NCI-H446 (cell line): ENCODE measurements around the gene NFIA.
A peak's percentile ranks its signal among the peaks of the same experiment; 100 is the strongest.

Experiments used
- DNase-seq, 2 experiments: peaks; one replicate each; lab custom pipeline; 2025; lab: John Stamatoyannopoulos, UW

Gene NFIA

DNA sequence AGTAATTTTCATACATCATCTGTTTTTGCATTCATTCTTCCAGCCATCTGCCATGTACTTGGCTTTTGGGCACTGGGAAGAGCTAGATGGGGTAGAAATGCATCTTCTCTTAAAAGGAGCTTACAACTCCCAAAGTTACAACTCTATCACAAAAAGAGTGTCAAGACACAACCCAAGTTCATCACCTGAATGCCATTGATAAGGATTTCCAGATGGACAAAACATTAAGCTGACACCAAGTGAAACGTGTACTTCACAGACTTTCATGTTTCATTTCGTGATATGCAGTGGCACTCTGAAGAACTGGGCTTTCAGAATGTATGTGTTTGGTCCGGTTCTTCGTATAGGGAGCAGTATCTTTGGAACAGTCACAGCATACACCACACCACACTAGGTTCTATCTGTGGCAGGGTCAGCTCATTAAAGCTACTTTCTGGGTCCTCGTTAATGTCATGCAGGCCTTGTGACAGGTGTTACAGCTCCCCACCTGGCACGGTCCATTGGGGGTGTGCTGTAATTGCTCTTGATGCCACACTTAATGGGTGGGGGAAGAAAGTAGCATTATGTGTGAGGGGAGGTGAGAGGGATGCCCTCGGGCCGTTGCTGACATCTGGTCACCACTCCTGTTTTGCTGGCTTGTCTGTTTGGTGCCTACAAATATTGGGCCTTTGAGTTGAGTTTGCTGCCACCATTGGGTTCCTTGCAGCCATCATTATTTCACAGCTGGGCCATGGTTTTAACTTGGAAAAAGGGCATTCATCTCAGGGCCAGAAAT, 164.9 kb downstream of the NFIA start:
- DNase-seq, result peak in 1 of 2 experiments; percentile 12

DNA sequence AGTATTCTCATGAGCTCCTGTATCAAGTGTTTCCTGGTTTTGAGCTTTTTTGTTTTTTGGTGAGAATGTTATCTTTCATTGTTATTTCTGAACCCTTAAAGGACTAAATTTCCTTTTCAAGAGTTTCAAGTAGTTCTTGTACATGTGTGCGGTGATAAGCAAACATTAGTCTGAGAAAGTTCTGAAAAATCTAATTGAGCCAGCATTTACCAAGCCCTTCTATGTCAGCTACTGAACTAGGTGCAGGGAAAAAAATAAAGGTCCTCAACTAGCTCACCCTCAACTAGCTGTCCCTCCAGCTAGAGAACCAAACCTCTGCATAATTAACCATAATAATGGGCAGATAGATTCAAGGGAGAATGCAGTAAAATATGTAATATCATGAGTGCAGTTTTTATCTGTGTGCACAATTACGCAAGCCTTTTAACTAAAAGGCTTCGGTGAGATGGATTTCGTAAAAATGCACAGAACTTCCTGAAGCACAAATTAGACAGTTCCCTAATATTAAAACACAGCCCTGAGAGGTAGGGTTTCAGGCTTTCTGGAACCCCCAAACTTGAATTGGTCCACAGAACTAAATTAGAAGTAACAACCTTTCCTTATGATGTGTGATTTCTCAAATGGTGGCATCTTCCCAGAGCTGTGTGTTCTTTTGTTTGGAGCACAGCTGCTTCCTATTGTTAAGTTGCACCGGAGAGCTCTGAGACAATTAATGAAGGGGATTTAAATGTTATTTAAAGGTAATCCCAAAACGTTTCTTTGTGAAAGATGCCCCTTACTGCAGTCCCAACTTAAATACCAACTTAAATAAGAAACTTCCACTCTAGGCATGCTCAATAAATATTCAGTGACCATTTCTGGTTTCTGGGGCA, 165.8 kb downstream of the NFIA start:
- DNase-seq, result no peak

DNA sequence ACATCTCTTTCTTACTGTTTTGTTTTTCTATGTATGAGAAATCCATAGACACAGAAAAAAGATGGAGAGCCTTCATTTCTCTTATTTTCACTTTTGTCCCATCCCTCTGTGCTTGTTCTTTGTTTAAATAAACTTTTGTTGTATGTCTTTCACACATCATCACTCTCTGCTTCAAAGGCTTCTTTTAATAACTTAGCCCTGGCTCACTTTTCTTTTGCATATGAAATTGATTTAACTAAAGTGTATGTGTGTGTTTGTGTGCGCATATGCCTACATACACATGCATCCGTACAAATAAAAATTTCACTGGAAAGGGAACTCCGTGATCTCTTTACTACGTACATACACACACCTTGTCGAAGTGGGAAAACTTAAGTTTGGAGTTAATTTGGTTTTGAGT, 168.6 kb downstream of the NFIA start:
- no peak for DNase-seq

DNA sequence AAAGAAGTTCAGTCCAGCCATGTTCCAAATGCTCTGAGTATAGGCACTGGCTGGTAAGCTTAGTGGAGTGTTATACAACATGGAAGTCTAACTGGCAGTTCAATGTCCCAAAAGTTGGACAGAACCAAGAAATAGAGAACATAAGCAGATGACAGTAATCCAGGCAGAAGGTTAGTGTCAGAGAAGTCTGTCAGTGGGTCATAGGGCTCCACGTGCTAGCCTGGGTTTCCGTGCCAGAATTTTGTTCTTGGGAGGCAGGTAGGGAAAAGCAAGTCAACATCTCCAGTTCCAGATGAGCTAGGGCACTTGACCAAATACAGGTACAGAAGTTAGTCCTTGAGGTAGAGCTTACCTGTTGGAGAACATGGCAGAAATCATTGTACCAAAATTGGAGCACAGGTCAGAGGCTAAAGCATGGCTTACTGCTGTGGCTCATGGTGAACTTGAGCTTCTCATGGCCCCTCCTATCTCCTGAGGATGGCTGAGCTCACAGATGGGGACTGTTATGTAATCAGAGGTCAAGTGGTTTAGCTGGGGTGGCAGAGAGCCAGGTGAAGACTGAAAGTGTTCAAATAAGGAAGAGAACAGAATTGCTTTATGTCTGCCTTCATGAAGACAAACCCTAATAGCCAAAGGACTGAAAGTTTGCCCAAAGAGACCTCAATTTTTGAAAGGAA, 170.8 kb downstream of the NFIA start:
- peak; percentile 31 to 77 for DNase-seq

DNA sequence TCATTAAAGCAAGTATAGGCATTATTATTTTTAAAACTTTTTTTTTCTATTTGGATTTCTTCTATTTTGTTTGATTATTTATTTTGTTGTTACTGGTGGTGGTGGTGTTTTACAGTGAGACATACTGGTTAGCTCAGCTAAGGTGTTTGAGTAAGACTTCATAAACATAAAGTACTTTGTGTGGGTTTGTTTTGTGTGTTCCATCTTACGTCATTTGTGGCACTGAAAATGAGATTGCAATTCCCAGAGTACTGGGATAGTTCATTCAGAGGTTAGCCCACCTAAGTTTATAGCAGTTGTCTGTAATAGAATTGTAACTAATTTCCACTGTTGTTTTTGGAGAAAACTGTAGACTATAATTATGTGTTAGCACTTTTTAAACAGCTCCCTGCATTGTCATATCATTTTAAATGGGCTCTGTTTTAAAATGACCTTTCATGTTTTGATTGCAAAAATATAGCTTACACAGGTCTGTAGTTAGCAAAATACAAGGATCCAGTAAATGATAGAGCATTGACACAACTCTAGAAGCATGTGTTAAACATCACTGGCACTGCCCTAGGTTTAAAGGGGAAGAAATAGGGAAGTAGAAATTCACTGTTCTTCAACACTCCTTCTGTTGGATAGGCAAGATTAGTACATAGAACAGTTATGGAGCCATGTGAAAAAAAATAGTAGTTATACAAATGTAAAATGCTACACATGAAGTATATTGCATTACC, 171.7 kb downstream of the NFIA start:
- DNase-seq, result no peak

DNA sequence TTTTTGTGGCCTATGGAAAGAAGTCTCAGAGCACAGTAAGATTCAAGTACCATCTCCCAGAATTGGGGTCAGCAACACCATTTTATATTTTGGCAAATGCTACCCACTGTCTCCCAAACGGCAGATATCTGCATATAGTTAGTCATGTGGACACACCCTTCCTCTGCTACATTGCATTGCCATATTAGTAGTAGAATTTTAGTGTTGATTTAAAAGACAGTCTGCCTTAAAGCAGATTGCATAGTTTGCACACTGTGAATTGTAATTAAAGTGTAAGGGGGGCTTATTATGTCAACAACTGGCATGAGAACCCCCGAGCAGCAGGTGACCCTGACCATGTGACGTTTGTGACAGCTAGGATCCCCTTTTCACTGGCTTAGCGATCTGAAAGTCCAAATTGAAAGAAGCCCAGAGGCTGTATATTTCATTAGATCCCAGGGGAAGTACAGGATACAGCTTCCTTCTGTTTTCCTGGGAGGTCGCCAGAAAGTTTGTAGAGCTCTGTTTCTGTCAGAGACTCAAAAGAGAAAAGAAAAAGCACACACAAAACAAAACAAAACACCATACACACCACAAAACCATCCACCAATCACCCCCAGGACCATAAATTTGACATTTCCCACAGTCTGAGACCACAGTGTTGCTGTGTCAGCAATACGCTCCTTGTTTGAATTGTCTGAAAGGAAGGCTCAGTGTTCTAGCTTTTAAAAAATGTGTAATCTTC, 172.4 kb downstream of the NFIA start:
- peak; percentile 59 to 75 for DNase-seq

DNA sequence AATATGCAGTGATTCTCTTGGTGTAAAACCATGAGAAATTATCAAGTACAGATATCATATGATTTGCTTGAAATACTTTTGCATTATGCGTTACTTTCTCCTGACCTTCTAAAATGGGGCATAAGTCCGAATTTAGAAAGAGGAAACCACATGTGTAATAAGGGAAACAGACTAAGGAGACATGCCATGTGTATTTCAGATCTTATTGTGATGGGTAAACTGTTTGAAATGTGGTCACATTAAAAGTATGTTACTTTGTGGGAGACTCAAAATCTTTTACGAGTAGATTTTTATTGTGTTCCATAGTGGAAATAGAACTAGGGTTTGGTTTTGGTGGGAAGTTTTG, 173.0 kb downstream of the NFIA start:
- no peak for DNase-seq

DNA sequence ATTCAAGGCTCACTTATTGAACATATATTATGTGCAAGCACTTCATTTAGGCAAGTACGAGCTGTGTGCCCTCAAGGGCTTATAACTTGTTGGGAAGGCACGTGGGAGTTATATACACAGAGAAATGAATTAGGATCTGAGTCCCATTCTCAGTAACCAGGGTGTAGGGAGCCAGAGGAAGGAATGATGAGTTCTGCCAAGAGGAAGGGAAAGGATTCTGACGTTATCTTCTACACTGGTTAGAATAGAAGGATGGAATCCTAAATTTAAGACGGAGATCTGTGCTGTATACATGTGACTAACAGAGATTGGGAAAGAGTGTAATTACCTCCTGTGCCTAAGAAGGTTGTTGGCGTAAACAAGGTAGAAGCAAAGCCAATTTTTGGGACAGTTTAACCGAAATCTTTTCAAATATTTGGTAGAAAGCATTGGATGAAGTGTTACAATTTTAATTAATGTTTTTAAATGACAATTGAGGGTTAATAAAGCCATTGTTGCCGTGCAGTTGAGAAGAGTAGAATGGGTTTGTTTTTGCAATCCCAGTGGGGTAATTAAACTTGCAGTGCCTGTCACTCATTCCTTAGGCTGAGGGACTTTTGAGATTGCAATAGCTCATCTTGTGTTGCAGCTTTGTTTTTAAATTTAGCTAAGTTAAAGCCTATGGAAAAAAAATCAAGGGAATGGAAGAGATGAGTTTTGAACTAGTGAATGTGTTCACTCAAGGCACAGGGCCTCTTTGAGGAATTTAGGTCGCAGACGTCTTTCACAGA, 177.2 kb downstream of the NFIA start:
- no peak for DNase-seq

DNA sequence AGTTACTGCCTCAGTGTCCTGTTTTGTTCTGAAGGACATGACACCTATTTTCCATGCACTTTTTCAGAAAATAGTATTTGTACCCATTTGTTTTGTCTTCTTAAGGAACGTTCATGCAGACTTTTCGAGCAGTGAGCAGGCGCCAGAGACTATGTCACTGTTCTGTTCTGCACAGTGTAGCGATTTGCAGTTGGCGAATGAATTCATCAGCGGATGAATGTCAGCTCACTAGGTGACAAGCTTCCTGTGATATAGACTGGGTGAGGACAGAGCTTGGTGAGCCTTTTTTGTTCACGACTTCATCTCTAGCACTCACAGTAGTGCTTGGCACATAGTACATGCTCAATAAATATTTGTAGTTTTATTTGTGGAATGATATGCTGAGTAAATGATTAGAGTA, 177.8 kb downstream of the NFIA start:
- no peak for DNase-seq

DNA sequence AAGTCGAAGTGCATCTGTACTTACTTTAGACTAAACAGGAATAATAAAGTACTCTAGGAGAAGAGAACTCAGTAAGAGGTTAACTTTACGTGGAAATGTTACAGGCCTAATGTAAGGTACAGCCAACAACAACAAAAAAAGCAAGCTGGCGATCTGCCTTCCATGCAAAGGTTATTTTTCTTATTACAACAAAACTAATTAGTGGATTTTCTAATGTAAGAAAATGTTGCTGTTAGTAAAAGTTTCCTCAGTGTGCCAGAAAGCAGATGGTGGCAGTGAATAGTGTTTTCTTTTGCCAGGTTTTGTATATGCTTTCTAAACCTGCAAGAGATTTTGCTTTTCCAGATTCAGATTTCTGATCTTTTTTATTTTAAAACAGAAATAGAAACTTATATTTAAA, 179.2 kb downstream of the NFIA start:
- no peak for DNase-seq

DNA sequence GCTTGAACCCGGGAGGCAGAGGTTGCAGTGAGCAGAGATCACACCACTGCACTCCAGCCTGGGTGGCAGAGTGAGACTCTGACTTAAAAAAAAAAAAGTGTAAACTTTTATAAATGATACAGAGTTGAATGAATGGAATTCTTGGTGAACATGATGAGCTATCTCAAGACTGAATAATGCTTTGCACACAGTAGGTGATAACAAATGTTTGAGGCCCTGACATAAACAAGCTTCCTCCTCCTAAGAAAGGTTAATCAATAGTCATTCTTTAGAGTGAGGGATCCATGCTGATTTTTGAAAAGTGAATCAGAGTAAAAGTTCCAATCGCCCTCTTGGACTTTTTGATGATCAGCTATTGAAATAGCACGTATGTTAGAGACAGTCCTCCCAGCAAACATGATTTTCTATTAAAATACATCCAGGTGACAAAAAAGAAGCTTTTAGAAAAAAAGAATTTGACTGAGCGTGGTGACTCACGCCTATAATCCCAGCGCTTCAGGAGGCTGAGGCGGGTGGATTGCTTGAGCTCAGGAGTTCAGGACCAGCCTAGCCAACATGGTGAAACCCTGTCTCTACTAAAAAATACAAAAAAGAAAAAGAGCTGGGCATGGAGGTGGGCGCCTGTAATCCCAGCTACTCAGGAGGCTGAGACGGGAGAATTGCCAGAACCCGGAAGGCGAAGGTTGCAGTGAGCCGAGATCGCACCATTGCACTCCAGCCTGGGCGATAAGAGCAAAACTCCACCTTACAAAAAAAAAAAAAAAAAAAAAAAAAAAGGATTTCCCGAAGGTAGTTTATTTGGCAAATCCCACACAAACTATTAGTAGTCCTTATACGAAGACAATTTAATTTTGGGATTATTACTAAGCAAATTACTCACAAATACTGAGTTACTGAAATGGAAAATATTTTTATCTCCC, 181.8 kb downstream of the NFIA start:
- no peak for DNase-seq

DNA sequence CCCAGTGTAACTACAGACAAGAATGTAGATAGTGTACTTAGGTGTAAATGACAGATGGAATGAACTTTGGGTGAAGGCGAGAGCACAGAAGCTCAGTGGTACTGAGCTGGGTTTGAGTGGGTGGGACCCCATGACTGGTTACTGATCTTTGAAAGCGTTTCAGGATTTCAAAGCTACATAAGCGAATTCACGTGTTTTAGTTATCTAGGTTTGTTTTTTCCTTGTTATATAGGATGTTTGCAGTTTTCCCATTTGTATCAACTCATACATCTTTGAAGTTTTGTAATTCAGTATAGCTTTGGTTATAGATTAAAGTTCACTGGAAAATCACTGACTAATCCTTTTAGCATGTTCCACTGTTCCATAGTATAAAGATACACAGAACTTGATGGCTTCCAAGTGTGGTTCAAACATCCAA, 182.5 kb downstream of the NFIA start:
- DNase-seq, result no peak

DNA sequence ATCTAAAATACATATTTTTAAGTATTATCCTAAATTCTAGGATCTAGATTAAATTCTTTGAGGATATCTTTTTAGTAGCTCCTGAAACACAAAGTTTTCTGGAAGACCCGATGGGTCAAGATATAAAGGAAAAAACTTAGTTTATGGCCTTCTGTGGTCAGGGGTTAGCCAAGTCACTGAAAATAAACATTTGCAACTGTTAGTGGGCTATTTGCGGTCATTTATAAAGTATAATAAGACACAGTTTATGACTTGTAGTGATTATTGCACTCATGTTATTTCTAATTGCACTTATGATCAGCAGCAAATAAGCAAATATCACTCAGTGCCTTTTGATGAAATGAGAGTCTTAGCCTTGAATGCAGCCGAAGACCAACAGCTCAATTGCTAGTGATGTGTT, 183.3 kb downstream of the NFIA start:
- no peak for DNase-seq

DNA sequence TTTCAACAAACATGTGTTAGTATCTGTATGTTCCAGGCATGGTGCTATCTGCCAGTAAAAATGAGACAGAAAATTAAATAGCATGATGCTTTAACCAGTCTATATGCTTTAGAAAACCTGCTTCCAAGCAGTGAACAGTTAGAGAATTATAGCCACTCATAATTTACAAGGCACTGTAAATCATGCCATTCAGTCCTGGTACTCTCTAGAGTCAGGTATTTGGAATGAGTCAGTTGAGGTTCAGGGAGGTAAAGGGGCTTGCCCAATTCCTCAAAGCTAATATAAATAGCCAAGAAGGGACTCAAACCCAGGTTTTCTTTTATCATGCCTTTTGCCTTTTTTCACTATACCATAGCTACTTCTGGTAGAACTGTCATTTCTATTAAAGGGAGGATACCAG, 184.4 kb downstream of the NFIA start:
- no peak for DNase-seq

DNA sequence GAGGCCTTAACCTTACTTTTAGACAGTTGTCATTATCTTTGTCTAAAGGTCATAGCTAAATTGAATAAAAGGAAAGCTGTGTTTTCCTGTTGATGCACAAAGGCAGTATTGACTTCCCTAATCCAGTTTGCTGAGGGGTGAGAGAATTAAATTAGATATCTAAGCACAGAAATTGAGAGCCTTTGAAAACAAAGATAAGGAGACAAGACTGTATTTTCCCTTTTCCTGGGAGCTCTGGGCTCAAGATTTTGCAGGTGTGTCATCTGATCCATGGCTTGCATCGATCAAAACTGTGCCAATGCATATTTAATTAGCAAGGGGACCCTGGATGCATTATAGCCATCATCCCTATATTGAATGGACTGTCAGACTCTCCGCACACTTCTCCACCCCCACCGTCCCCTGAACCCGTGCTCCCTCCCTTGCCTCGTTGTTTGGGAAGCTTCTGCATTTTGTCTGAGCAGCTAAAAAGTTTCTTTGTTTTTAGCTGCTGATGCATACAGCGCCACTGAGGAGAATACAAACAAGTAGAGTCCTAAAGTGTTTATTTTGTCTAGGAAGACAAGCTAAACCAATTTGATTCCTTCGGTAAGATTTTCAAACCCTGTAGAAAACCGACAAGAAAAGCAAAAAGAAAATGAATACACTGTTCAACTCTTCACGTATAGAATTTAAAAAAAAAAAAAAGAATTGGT, 186.3 kb downstream of the NFIA start:
- no peak for DNase-seq

DNA sequence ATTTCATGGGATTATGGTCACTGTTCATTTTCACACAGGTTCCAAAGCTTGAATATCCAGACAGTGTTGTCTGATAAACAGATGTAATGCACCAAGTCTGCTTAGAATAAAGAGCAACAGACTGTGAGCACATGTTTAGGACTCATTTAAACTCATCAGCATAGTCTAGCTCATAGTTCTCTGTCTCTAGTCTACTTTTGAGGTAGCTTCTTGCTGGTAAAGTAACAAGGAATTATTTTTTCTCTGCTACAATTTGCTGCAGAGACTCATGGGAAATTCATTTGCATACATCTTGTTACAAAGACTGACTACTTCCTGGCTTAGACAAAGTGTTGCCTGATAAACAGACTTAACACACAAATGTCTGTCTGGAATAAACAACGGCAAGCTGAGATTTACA, 187.2 kb downstream of the NFIA start:
- no peak for DNase-seq

DNA sequence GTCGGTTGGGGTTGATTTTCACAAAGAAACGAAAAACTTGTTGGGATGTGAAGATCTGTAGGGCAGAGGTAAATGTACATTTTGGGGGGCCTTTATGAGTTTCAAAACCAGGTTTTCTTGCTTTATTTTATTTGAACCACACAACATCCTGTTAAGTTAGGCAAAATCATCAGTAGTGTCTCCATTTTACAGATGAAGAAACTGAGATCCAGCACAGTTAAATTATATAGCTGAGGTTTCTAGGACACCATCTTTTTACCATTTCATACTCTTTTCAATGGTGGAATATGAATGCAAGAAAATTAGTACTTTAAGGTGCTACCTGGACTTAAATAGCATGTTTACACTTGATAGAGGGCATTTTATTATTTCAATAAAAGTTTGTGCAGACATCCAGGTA, 187.7 kb downstream of the NFIA start:
- DNase-seq, result no peak

DNA sequence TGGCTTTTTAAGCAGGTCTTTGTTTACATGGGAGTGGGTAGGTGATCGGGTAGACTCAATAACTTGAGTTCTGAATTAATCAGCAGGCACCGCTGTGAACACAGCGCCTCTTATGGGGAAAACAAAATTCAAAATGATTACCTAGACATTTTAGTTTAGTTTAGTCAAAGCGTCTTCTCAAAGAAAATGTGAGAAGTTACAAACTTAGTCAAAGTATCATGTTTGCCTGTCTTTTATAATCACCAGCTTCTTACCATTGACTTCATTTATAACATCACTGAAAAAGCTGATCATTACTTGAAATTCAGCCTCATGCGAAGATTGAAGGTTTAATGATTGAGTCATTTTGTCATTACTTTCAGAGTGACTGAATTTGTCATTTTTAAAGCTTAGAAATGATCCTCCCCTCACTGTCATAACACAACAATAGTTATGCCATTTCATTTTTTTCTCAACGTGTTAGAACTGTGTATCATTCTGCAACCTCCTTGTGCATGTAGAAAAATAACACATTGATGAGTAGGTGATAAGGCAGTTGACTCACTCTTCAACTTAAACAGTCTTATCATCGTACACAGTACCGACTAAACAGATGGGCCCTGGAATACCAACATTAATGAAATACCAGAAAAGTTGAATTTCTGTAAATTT, 188.5 kb downstream of the NFIA start:
- no peak for DNase-seq

DNA sequence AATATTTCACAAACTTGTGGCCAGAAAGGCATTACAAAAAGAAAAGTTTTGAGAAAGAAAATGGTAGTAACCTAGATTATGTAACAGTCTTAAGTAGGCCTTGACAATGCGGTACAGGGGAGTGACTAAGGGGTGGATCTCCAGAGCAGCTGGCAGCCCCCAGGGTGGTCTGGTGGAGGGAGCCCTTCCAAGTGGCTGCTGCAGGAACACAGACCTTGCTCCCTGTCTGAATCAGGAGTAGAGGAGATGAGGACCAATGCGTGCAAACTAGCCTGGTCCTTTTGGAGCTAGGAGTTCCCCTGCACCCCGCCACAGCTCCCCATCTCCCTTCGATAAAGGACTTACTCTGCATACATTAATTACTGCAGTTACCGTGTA, 189.0 kb downstream of the NFIA start:
- peak in 1 of 2 experiments; percentile 16 for DNase-seq
